NCI-H1048 (cell line): ENCODE results near the gene NDFIP2.
"Not testable (repeated sequence)": the region's sequence is repeated elsewhere in the genome, so short reads cannot be mapped to it uniquely, and the experiment has no call there.

Experiments used
- DNase-seq: peaks from one replicate; lab custom pipeline; 2025; lab: John Stamatoyannopoulos, UW

The NDFIP2 gene

DNA sequence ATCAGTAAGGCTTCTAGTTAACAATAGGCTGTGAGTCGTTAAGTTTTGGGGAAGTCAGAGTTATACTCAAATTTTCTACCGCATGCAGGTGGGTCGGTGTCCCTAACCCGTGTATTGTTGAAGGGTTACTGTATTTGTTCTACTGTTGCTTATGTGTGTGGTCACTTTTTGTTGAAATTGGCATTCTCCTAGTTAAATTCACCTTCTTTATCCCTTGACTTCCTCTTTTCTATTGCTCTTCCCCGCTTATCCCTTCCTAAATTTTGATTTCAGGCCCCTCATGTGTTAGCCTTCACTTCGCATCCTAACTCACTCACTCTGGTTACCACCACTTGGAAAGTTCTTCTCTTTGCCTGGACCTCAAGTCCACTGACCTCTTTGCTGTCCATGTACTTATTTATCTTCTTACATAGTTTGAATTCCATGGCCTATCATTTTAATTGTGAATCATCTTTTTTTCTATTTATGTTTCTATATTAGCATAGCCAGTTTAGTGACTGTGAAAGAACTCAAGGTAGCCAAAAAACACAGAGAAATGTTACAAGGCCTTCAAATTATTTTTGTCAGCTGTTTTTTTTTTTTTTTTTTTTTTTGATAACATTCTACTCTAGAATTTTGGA is 52.9 kb downstream of the NDFIP2 start:
- no peak for DNase-seq

DNA sequence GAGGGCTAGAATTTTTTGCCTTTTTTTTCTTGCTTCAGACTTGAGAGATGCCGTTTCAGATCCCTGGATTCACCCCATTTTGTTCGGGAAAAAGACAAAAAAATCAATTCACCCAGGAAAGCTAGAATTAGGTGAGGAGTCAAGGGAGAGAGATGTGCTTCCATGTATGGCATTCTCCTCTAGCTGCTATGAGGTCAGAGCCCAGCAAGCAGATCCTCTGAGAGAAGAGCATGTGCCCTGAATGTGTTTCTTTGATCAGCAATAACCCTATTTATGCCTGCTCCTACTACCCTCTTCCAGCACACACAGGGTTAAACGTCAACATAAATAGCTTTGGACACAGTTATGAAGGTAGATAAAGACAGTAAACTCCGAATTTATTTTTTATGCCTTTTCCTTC is 53.6 kb downstream of the NDFIP2 start:
- DNase-seq, result no peak

DNA sequence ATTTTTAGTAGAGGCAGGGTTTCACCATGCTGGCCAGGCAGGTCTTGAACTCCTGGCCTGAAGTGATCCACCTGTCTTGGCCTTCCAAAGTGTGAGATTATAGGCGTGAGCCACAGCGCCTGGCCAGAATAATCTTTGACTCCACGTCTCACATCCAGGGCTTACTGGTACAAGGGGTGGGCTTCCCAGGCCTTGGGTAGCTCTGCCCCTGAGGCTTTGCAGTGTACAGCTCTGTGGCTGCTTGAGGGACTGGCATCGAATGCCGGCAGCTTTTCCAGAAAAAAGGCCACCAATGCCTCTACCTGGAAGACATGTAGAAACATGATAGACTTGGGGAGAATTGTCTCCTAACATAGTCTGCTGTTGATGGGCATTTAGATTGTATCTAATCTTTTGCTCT is 57.8 kb downstream of the NDFIP2 start:
- DNase-seq, result no peak

DNA sequence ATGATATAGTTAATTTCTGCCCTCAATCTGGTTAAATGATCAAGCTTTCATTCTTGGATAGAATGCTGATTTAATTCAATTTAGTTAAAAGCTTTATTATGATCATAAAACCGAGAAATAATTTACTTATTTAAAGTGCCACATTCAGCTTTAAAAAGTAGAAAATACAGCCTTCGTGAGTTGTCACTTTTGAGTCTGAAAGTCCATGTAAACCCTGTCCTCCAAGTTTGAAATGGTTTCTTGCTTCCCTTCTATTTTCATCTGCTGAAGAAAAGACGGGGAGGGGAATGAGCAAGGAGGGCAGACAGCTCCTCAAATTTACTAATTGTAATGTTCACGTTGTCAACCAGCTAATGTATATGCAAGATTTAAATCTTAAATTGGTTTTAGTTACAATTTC is 59.5 kb downstream of the NDFIP2 start:
- DNase-seq, result no peak

DNA sequence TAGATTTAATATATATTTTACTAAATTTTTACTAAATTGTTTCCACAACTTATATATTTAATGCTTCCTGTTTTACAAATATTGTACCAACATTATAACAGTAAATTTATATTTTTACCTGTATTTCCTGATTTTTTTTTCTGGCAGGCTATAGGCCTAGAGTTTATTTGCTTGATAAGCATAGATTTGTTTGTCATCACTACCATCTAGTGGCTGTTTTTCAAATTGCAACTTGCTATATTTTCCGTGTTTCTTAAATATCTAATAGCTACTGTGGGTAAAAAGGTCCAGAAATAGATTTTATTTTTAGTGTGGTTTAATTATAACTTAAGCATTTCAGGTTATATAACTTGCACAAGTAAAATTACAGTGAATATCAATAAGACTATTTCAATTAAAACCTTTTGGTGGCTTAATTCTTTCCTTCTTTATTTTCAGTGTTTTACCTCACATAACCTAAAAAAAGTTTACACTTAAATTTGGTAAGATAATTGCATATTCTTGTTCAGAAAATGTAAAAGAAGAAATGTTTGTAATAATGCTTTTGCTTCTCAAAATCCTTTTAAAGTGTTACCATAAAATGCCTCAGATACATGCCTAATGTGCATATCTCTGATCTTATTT is 60.6 kb downstream of the NDFIP2 start:
- no peak for DNase-seq

DNA sequence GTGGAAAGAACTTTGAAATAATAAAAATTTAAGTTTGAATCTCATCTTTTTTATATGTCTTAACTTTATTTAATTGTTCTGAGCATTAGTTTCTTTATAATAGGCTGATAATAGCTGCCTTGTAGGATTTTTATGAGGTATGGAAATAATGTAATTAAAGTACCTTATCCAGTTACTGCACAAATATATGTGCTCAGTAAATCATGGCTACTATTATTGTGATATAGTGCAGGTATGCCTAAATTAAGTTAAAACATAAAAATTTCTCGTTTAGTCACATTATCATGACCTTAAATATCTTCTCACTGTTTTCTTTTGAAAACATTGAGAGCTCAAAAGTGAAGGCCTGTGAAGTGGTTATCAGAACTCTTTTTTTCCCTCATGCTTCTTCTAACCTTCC is 62.9 kb downstream of the NDFIP2 start:
- DNase-seq, result no peak

DNA sequence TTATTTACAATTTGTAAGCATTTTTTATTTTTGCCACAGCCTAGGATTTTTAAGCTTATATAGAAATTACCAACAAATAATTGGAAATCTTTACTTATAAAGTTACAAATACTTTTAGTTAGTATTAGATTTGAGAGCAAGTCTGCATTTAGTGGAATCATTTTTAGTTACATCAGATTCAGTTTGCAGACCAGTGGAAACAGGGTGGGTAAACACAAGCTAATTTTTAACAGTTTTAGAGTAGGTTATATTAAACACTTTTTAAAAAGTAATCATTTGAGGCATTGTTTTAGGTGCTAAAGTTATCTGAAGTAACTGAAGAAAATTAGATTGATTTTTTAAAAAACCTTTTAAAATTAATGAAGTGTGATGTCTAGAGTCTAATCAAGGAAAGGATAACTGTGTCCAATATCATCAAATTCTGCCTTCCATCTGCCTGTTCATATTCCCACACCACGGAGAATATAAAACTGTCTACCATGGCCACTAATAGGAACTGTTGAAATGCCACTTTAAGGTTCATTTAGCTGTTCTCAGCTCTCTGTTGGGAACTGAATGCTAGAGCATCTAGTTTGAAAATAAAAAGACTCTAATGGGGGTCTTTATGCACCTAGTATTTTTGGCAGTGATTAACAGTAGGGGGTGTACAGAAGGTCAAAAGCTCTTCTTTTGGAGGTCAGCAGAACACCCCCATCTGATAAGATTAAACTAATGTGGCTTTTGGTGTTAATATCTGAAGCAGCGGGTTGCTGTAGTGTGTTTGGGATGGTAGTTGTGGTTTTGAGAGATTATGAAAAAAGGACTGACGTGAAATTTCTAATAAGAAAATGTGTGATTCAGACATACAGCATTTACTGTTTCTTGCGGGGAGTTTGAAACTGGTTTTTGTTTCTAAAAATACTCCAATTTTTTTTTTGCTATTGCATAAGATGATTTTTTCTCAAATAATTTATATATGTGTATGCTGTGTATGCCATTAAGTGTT is 66.5 kb downstream of the NDFIP2 start:
- no peak for DNase-seq

DNA sequence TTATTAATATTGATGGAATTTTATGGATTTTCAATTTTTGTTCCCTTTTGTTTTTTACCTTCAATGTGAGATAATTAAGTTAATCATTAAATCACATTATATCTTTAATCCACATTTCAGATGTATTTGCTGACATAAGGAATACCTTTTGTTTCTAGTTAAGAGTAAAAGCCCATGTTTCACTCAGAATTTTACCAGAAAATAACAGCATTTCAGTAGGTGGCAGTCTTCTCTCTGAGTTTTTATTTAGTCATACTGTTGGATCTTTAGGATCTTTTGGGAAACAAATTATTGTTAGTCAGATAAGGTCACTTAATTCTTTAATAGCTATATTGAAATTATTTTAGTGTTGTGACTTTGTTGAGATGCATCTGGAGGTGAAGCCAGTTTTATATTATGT is 67.9 kb downstream of the NDFIP2 start:
- DNase-seq, result no peak

DNA sequence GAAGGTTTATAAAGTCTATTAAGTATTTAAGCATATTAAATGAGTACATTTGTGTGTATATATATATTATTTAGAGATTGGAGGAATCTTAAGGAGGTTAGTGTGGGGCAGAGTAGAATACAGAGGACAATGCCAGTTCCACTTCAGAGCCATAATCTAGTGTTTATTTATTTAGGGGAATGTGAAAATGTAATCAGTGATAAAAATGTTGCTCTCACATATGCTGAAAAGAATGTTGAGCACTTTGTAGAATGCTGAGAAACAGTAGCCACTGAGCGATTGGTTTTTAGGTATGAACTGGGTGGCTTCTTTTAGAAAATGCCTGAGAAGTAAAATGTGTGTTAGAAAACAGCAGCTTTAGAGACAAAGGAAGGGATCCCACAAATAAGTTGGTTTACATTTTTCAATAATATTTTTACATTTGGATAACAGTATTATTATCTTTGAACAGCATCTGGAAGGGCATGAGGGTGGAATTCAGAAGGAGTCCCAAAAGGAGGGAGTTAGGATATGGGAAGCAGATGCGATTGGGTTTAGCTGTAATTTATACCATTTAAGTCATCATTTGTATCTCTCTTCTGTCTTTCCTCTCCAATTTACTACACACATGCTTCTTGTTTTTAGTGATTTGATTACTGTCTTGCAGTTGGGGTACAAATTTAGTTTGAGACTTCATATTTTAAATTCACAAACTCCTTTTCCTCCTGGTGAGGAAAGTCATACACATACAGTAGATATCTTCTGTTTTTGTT is 68.6 kb downstream of the NDFIP2 start:
- no peak for DNase-seq

DNA sequence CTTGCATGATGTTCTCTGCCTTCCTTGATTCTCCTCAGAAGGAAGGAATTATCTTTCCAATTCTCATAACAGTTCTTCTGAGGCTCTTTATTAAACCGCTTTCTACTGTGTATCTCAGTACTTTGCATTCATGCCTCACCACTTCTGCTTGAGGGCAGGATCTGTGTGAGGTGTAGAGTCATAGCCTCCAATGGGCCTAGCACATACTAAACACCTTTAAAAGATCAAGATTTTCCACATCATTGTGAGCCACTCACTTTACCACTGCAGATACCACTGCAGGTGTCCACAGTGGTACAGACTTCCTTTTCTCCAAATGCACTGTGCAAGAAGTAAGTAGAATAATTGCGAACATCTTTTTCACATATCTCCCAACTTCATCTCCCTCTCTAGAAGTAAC is 76.7 kb downstream of the NDFIP2 start:
- DNase-seq, result no peak

DNA sequence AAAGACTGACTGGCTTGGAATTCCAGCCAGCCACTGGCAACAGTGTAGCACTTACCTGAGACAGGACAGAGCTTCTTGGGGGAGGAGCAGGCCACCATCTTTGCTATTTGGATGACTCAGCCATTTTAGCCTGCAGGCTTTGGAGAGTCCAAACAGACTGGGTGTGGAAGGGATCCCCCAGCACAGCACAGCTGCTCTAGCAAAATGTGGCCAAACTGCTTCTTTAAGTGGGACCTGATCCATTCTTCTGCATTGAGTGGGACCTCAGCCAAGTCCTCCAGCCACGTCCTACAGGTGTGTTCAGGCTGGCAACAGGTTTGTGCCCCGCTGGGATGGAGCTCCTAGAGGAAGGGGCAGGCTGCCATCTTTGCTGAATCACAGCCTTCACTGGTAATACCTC is 80.0 kb downstream of the NDFIP2 start:
- no peak for DNase-seq

DNA sequence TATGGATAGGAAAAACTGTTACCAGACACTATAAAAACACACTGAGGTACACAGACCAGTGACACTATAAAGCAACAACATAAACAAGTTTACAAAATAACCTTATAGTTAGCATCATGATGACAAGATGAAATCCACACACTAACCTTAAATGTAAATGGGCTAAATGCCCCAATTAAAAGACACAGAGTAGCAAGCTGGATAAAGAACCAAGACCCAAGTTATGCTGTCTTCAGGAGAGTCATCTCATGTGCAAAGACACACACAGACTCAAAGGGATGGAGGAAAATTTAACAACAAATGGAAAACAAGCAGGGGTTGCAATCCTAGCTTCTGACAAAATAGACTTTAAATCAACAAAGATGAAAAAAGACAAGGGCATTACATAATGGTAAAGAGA is 81.6 kb downstream of the NDFIP2 start:
- DNase-seq, result no peak

DNA sequence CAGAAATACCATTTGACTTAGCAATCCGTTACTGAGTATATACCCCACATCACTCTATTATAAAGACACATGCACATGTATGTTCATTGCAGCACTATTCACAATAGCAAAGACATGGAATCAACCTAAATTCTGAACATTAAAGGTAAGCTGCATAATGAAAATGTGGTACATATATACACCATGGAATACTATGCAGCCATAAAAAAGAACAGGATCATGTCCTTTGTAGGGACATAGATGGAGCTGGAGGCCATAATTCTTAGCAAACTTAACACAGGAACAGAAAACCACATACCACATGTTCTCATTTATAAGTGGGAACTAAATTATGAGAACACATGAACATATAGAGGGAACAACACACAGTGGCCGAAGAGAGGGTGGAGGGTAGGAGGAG is 85.2 kb downstream of the NDFIP2 start:
- DNase-seq, result no peak

DNA sequence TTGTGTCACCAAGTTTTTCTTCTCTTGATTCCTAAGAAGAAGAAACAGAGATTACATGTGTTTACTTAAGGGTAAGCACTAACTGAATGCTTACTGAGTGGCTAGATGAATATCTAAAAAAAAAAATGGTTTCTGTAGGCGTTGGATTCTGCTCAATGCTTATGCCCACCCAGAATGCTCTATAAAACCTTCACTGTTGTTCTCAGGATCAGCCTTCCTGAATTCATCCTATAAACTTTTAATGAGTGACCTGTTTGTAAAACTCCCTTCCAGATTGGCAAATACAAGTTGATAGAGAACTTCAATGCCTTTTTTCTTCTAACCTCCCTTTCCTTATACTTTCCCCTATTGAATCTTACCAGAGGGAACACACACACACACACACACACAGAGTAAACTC is 90.2 kb downstream of the NDFIP2 start:
- no peak for DNase-seq

DNA sequence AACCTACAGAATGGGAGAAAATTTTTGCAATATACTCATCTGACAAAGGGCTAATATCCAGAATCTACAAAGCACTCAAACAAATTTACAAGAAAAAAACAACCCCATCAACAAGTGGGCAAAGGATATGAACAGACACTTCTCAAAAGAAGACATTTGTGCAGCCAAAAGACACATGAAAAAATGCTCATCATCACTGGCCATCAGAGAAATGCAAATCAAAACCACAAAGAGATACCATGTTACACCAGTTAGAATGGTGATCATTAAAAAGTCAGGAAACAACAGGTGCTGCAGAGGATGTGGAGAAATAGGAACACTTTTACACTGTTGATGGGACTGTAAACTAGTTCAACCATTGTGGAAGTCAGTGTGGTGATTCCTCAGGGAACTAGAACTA is 92.9 kb downstream of the NDFIP2 start:
- DNase-seq, result not testable (repeated sequence)

DNA sequence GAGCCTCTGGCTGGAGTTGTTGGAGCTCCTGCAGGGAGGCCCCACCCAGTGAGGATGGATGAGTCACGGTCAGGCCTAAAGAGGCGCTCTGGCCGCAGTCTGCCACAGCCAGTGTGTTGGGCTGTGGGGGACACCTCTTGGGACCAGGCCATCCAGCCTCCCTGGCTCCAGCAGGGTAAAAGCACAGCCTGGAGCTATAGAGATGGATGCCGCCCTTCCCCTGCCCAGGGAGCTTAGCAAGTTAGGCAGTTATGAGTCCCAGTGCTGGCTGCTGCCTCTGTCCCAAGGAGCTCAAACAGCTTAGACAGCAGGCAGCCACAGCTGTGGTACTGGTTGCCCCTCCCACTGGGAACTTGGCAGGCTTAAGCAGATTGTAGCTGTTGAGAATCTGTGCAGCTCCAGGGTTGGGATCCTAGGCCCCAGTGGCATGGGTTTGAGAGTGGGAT is 100.9 kb downstream of the NDFIP2 start:
- no peak for DNase-seq

DNA sequence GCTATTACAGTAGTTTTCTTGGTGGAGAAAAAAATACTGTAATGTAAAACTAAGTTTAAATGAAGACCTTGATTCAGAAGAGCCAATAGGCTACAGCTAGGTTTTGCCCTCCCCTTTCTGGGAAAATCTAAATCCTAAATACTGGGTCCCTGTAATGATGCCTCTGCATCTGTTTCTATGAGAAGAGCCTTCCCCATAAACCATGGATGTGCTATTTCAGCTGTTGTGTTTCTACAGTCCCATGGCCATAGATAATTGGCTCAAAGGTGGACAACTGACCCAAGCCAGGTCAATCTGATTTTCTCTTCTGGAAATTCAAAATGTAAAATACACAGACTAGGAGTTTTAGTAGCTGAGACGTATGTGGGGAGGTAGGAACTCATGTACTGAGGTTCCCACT is 101.9 kb downstream of the NDFIP2 start:
- no peak for DNase-seq

DNA sequence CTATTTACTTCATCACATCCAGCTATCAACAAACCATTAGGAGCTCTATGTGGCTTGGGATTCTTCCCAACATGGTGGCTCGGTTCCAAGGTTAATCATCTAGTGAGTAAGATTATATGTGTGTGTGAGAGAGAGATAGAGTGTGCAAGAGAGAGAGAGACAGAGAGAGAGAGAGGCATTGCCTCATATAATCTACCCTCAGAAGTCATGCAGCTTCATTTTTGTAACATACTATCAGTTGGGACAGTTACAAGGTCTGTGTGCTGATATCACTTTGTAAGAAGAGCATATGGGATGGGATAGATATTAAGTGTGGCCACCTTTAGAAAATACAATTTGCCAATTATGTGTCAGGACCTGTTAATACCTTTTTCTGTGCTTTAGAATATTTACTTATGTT is 104.1 kb downstream of the NDFIP2 start:
- no peak for DNase-seq

DNA sequence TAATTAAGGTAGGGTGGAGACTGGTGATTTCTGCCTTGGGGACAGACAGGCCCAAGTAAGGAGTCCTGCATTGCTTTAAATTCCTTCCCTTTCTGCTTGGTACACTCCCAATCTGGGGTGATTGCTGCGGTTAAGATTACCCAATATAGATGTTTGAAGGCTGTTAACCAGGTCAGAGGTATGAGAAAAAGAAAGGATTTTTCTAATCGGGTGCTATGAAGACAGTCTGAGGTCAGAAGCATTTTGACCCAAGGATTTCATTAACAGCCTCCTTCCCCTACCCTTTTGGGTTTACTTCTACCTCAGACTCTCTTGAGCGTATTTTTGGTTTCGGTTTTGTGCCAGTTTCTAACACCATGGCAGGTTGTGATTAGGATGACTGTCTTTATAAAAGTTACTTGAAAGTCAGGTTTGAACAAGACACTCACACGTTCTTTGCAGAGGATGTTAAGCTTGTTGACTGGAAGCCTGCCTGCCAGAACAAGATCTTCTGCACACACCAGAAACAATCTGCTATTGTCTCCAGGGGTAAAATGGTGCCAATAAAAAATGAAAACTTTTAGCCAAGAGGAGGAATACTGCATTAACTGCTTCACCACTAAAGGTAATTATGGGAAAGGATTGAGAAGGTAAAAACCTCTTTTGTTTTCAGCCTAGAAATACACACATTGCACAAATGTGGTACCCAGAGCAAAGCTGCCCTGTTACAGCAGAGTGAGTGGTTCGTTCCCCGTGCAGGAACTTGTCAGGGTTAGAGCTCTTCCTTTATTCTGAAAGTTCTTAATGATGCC is 108.8 kb downstream of the NDFIP2 start:
- no peak for DNase-seq

DNA sequence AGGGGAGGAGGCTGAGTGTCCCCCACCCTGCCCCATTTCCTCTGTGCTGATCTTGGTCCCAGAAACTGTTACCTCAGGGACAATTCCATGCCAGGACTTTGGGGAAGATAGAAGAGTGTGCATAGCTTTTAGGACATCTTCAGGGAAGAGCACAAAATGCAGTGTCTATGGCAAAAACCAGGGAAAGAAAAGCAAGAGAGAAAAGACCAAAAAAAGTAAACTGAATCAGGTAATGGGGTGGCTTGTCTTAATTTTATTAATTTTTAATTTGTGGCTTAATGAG is 109.4 kb downstream of the NDFIP2 start:
- DNase-seq, result no peak

DNA sequence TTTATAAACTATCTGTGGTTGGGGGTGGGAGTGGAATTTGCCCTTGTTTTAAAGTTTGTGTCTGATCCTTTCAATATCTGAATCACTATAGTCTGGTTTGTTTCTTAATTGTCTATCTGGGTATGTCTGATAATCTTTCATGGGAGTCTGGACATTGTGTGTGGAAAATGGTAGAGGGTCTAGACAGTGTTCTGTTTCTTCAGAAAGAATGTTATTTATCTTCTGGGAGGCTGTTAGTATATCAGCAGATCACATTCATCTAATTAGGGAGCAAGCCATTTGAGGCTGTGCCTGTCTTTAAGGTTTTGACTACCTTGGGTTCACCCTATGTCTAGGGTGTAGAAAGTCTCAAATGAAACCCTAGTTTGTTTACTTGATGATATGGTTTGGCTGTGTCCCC is 110.5 kb downstream of the NDFIP2 start:
- DNase-seq, result no peak

DNA sequence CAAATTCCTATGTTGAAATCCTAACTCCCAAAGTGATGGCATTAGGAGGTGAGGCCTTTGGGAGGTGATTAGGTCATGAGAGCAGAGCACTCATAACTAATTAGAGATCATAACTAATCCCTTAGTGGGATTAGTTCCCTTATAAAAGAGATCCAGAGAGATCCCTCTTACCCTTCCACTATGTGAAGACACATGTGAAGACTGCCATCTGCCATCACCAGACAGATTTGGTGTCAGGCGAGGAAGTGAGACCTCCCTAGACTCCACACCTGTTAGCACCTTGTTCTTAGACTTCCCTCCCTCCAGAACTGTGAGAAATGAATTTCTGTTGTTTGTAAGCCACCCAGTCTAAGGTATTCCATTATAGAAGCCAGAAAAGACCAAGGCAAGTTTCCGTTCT is 112.2 kb downstream of the NDFIP2 start:
- no peak for DNase-seq
